DND-41 (cell line): ENCODE results near the gene CHD6.

Source experiments
- EZH2 ChIP-seq: IDR thresholded peaks from 3 replicates; pipeline ENCODE4 v1.6.1; 2012; ENCODE audit warnings: borderline replicate concordance, low read depth, mild to moderate bottlenecking, moderate library complexity, low read length, inconsistent platforms; ENCODE audit not compliant: severe bottlenecking
- TF ChIP-seq, protein P1 (sequence below): IDR thresholded peaks from 2 replicates; pipeline ENCODE4 v1.5.1; 2012; ENCODE audit warnings: borderline replicate concordance, low read length, moderate library complexity, mild to moderate bottlenecking; ENCODE audit not compliant: poor library complexity, severe bottlenecking; ENCODE audit errors: extremely low read depth

DNA sequence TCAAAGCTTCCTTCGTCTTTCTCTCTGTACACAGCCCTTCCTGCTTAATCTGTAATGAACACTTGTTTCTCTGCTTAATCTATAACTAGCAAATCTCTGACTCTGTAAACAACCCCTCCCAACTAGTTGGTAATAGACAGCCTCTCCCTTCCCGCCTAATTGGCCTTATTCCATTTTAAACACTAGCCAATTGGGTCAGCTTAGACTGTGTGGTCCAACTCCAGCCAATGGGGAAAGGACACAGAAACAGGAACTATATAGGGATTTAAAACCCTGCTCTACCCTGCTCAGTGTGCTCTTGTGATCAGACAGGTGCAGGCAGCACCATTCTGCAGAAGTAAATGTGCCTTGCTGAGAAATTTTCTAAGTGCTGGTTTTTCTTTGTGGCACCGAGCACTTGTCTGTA, 18.5 kb downstream of the CHD6 start:
- TF ChIP-seq, protein P1, sequence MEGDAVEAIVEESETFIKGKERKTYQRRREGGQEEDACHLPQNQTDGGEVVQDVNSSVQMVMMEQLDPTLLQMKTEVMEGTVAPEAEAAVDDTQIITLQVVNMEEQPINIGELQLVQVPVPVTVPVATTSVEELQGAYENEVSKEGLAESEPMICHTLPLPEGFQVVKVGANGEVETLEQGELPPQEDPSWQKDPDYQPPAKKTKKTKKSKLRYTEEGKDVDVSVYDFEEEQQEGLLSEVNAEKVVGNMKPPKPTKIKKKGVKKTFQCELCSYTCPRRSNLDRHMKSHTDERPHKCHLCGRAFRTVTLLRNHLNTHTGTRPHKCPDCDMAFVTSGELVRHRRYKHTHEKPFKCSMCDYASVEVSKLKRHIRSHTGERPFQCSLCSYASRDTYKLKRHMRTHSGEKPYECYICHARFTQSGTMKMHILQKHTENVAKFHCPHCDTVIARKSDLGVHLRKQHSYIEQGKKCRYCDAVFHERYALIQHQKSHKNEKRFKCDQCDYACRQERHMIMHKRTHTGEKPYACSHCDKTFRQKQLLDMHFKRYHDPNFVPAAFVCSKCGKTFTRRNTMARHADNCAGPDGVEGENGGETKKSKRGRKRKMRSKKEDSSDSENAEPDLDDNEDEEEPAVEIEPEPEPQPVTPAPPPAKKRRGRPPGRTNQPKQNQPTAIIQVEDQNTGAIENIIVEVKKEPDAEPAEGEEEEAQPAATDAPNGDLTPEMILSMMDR, result no peak
- no peak for TF ChIP-seq EZH2
